HepG2 (cell line): Measurements from ENCODE around the gene CST5. TPM values are rescaled to one million over a fixed set of nuclear protein-coding genes. Genes with fewer than 3 reads are reported as not detected.

Experiments
- ATAC-seq: fragments of 200-7000 bp; cut with Tn5 transposase; 3 replicates; pipeline ENCODE4 v1.9.1; 2020; ENCODE audit warnings: mild to moderate bottlenecking, moderate library complexity
- BruUV-seq: library from RNA; stranded (reverse); fragments of 400-500 nt; replicated peaks from 2 replicates; lab custom pipeline; 2021; lab: Mats Ljungman, UMichigan
- CTCF ChIA-PET: fragments of 300-600 bp; formaldehyde crosslinking; extraction: SDS; loops from one replicate; lab custom pipeline; 2021; ENCODE audit warnings: low total read pairs, inconsistent platforms, low intra/inter-chr PET ratio; lab: Yijun Ruan, JAX
- POLR2A ChIA-PET: fragments of 350-600 bp; sonication (Branson Sonifier 250); formaldehyde crosslinking; loops from one replicate; lab custom pipeline; 2020; ENCODE audit warnings: antibody characterized with exemption, inconsistent platforms; lab: Yijun Ruan, JAX
- DNase-seq: peaks from one replicate; pipeline ENCODE4 v3.0.0-alpha.2; 2015; ENCODE audit warnings: low spot score
- FAIRE-seq: peaks from 3 replicates; lab custom pipeline; 2011; peaks lifted over from hg19 to GRCh38; lab: Jason Lieb, UNC
- H2AFZ ChIP-seq: one replicate; pipeline ENCODE4 v1.6.1; 2011; ENCODE audit warnings: low read length, inconsistent platforms
- H3K27ac ChIP-seq: fragments of 300-600 bp; 3 replicates; pipeline ENCODE4 v1.8.0; 2011; ENCODE audit warnings: mixed run types, mild to moderate bottlenecking, mixed read lengths, low read length, inconsistent platforms; ENCODE audit not compliant: insufficient read depth; ENCODE audit errors: extremely low read length
- H3K27me3 ChIP-seq, 2 experiments: fragments of 200-600 bp in 1 of 2; 2 replicates in 1 of 2; 3 replicates in 1 of 2; pipeline versions ENCODE4 v1.6.0 to v1.8.0; 2011; ENCODE audit warnings: low read length in 2 of 2, mild to moderate bottlenecking in 2 of 2, moderate library complexity in 2 of 2, inconsistent platforms in 1 of 2; ENCODE audit not compliant: insufficient read depth in 2 of 2, control insufficient read depth in 1 of 2
- H3K36me3 ChIP-seq, 2 experiments: fragments of 200-600 bp in 1 of 2; replicated peaks in 1 of 2; 2 replicates in 1 of 2; 3 replicates in 1 of 2; pipeline versions ENCODE4 v1.5.1 to v1.8.0; 2011; ENCODE audit warnings: low read length in 2 of 2, inconsistent platforms in 1 of 2; ENCODE audit not compliant: insufficient read depth in 2 of 2, control insufficient read depth in 1 of 2
- H3K4me1 ChIP-seq: 2 replicates; pipeline ENCODE4 v1.5.1; 2012; ENCODE audit warnings: low read length, inconsistent platforms; ENCODE audit not compliant: insufficient read depth
- H3K4me2 ChIP-seq: 2 replicates; pipeline ENCODE4 v1.6.0; 2011; ENCODE audit warnings: low read depth, low read length, inconsistent platforms
- H3K4me3 ChIP-seq, 3 experiments: fragments of 200-600 bp in 1 of 3; sonication (generic), shearing (Covaris generic) in 1 of 3; replicated peaks in 1 of 3; 2 replicates each; pipeline ENCODE4 v1.5.1; 2011 to 2016; ENCODE audit warnings: low read length in 3 of 3, inconsistent platforms in 2 of 3, low read depth in 2 of 3, mild to moderate bottlenecking in 2 of 3, control low read depth in 1 of 3, mixed read lengths in 1 of 3; ENCODE audit not compliant: insufficient read depth in 1 of 3
- H3K79me2 ChIP-seq: one replicate; pipeline ENCODE4 v1.6.1; 2011; ENCODE audit warnings: low read length, inconsistent platforms; ENCODE audit not compliant: insufficient read depth
- H3K9ac ChIP-seq: 2 replicates; pipeline ENCODE4 v1.6.0; 2011; ENCODE audit warnings: mild to moderate bottlenecking, low read depth, low read length, inconsistent platforms; ENCODE audit not compliant: insufficient read depth
- H3K9me3 ChIP-seq: 2 replicates; pipeline ENCODE4 v1.5.1; 2012; ENCODE audit warnings: mild to moderate bottlenecking, low read length
- H4K20me1 ChIP-seq: 2 replicates; pipeline ENCODE4 v1.6.0; 2011; ENCODE audit warnings: inconsistent platforms, mild to moderate bottlenecking, low read length, moderate library complexity; ENCODE audit not compliant: insufficient read depth
- ATF5 ChIP-seq: sonication (generic); formaldehyde crosslinking; IDR thresholded peaks from 2 replicates; pipeline ENCODE4 v1.4.0; 2020; ENCODE audit warnings: mild to moderate bottlenecking, low read depth, missing genetic modification reagents
- CEBPB ChIP-seq: IDR thresholded peaks from 2 replicates; pipeline ENCODE4 v1.6.1; 2011; ENCODE audit warnings: low read depth, low read length, improper control_type of control experiment, borderline replicate concordance
- DNMT1 ChIP-seq: sonication (generic); formaldehyde crosslinking; IDR thresholded peaks from 2 replicates; pipeline ENCODE4 v1.5.1; 2020; ENCODE audit warnings: mild to moderate bottlenecking, missing genetic modification reagents
- NFRKB ChIP-seq: fragments of 450-650 bp; IDR thresholded peaks from 2 replicates; pipeline ENCODE4 v1.6.1; 2017
- NFYC ChIP-seq: IDR thresholded peaks from 2 replicates; pipeline ENCODE4 v1.6.1; 2016; ENCODE audit warnings: missing genetic modification reagents, missing compliant biosample characterization
- ZBTB4 ChIP-seq: sonication (generic); formaldehyde crosslinking; IDR thresholded peaks from 2 replicates; pipeline ENCODE4 v1.4.0; 2020; ENCODE audit warnings: missing genetic modification reagents, mild to moderate bottlenecking, borderline replicate concordance
- ZBTB8A ChIP-seq: sonication (generic); formaldehyde crosslinking; IDR thresholded peaks from 2 replicates; pipeline ENCODE4 v1.4.0; 2020; ENCODE audit warnings: mild to moderate bottlenecking, low read depth, missing genetic modification reagents, borderline replicate concordance
- ZNF609 ChIP-seq: sonication (generic); formaldehyde crosslinking; IDR thresholded peaks from 2 replicates; pipeline ENCODE4 v1.4.0; 2020; ENCODE audit warnings: mild to moderate bottlenecking, missing genetic modification reagents, borderline replicate concordance
- ZNF709 ChIP-seq: sonication (generic); formaldehyde crosslinking; IDR thresholded peaks from 2 replicates; pipeline ENCODE4 v1.5.0; 2020; ENCODE audit warnings: mild to moderate bottlenecking, missing genetic modification reagents
- WGBS: methylation state at CpG from one replicate; pipeline ENCODE4 v1.1.6; 2017; ENCODE audit warnings: low lambda C conversion rate; 5-methylcytosine and 5-hydroxymethylcytosine counted together
- in situ Hi-C: cut with HindIII; loops from 2 replicates; pipeline ENCODE4 v1.10.0; 2017; ENCODE audit warnings: low pct_unique_long_range_greater_than_20kb; ENCODE audit not compliant: extremely low pct_ligation_motif_present
- intact Hi-C: fragments of 100-400 bp; cut with micrococcal nuclease; formaldehyde crosslinking; loops from one replicate; pipeline ENCODE4 v1.10.0; 2022; ENCODE audit not compliant: unreplicated experiment
- polyA plus RNA-seq, 8 experiments: library from polyadenylated mRNA; depleted of rRNA in 3 of 8; stranded (reverse) in 7 of 8; unstranded in 1 of 8; fragments of >200 nt; fragmentation: Illumina TruSeq in 4 of 8; extraction: Trizol in 4 of 8; gene quantifications; 2 replicates each; pipeline versions ENCODE4 v1.2.1 to v1.2.3, GENCODE V29; 2011 to 2016; ENCODE audit warnings: low read depth in 4 of 8, missing spikeins in 1 of 8, mixed read lengths in 1 of 8; ENCODE audit not compliant: insufficient read depth in 1 of 8
- total RNA-seq, 5 experiments: library from RNA; depleted of rRNA; stranded (reverse); fragments of >200 nt; fragmentation: Illumina TruSeq; extraction: Trizol; gene quantifications; 2 replicates each; pipeline ENCODE4 v1.2.3, GENCODE V29; 2016; ENCODE audit warnings: low read depth in 1 of 5
- TF ChIP-seq, protein P1 (sequence below): IDR thresholded peaks from 2 replicates; pipeline ENCODE4 v1.6.1; 2016; ENCODE audit warnings: low read depth, missing genetic modification reagents, missing compliant biosample characterization

Gene CST5
- total and polyA plus RNA-seq, 2 of the 13 experiments (the other 11 are each of a cell fraction or from before 2014, with no cell fraction given), result 0.16 TPM; not detected in 1

GRCh38 chr20:23928788-23929187 lies 49.2 kb upstream of the CST5 start:
- no peaks in the 10 kb centered on the region for H3K4me1 ChIP-seq
- no peaks in the 10 kb centered on the region for H3K79me2 ChIP-seq
- H3K27ac ChIP-seq, result no peak overlapping the region
- BruUV-seq, result no TSS peak
- no peak for ATAC-seq
- no peak overlapping the region for H3K4me3 ChIP-seq
- no peaks in the 10 kb centered on the region for H4K20me1 ChIP-seq
- WGBS, result 21% methylated on average over 10 of the region's 10 CpGs
- H3K36me3 ChIP-seq, result no peaks in the 10 kb centered on the region
- POLR2A ChIA-PET, result no interaction called here
- peaks cover 9% of the 10 kb centered on the region; the same call in 1 of the 2 replicates for H3K9me3 ChIP-seq
- H3K9ac ChIP-seq, result no peak overlapping the region
- peaks cover 0 to 6% of the 10 kb centered on the region in 2 experiments; a peak in 3 of 5 replicates for H3K27me3 ChIP-seq
- no peak overlapping the region for H3K4me2 ChIP-seq
- no peak for DNase-seq
- H2AFZ ChIP-seq, result no peak overlapping the region
- intact Hi-C loops, result no loop called here
- FAIRE-seq, result no peak
- in situ Hi-C loops, result loop anchor here (25.0 kb wide), 2 partner anchors 234 to 984 kb away; no protein-coding TSS in a partner anchor
- CTCF ChIA-PET, result no interaction called here
- TF ChIP-seq DNMT1 (CRISPR knock-in tag), result no peak
- TF ChIP-seq NFYC (CRISPR knock-in tag), result no peak
- TF ChIP-seq, protein P1, sequence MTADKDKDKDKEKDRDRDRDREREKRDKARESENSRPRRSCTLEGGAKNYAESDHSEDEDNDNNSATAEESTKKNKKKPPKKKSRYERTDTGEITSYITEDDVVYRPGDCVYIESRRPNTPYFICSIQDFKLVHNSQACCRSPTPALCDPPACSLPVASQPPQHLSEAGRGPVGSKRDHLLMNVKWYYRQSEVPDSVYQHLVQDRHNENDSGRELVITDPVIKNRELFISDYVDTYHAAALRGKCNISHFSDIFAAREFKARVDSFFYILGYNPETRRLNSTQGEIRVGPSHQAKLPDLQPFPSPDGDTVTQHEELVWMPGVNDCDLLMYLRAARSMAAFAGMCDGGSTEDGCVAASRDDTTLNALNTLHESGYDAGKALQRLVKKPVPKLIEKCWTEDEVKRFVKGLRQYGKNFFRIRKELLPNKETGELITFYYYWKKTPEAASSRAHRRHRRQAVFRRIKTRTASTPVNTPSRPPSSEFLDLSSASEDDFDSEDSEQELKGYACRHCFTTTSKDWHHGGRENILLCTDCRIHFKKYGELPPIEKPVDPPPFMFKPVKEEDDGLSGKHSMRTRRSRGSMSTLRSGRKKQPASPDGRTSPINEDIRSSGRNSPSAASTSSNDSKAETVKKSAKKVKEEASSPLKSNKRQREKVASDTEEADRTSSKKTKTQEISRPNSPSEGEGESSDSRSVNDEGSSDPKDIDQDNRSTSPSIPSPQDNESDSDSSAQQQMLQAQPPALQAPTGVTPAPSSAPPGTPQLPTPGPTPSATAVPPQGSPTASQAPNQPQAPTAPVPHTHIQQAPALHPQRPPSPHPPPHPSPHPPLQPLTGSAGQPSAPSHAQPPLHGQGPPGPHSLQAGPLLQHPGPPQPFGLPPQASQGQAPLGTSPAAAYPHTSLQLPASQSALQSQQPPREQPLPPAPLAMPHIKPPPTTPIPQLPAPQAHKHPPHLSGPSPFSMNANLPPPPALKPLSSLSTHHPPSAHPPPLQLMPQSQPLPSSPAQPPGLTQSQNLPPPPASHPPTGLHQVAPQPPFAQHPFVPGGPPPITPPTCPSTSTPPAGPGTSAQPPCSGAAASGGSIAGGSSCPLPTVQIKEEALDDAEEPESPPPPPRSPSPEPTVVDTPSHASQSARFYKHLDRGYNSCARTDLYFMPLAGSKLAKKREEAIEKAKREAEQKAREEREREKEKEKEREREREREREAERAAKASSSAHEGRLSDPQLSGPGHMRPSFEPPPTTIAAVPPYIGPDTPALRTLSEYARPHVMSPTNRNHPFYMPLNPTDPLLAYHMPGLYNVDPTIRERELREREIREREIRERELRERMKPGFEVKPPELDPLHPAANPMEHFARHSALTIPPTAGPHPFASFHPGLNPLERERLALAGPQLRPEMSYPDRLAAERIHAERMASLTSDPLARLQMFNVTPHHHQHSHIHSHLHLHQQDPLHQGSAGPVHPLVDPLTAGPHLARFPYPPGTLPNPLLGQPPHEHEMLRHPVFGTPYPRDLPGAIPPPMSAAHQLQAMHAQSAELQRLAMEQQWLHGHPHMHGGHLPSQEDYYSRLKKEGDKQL, result no peak
- TF ChIP-seq ZNF709 (CRISPR knock-in tag), result no peak
- no peak for TF ChIP-seq ATF5
- TF ChIP-seq ZBTB8A, result no peak
- no peak for TF ChIP-seq ZNF609 (CRISPR knock-in tag)
- TF ChIP-seq ZBTB4, result no peak
- no peak for TF ChIP-seq CEBPB
- no peak for TF ChIP-seq NFRKB
